ENCODE results near the gene RNF181.
"Not testable (repeated sequence)": the region's sequence is repeated elsewhere in the genome, so short reads cannot be mapped to it uniquely, and the experiment has no call there.

Gene RNF181

DNA sequence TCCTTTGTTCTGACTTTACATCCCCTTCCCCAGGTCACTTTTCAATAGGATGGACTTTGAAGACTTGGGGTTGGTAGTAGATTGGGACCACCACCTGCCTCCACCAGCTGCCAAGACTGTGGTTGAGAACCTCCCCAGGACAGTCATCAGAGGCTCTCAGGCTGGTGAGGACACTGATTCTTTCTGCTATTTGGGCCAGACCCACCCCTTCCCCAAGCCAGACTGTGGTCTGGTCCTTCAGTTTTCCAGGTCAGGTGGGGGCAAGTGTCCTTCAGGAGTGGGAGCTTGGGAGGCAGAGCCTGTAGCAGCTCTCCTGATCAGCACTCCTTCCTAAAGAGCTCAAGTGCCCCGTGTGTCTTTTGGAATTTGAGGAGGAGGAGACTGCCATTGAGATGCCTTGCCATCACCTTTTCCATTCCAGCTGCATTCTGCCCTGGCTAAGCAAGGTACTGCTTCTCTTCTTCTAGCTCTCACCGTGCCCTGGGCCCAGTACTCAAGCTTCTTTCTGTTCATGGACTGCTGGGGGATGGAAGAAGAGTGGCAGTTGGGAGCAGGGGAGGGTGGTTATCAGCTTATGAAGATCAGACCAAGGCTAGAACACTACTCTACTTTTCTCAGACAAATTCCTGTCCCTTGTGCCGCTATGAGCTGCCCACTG is 1.1 kb downstream of the RNF181 start:
- no peak for DNase-seq (ENCODE audit: low read depth)

DNA sequence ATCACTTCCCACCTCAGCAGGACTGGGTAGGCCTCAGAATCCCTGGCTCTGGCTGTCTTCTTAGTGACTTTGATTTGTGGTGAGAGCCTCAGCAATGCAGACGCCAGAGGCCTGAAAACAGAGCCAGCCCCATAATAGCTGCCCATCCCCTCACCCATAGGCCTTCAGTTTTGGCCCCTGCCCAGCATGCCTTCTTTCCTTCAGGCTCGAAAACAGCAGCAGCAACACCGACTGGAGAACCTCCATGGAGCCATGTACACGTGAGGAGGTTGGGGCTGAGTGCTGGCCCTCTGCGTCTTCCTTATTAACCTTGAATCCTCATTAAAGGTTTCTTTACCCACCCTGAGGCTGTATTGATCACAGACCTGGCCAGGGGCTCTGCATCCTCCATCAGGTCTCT is 1.7 kb downstream of the RNF181 start:
- DNase-seq (ENCODE audit: low read depth), result no peak

DNA sequence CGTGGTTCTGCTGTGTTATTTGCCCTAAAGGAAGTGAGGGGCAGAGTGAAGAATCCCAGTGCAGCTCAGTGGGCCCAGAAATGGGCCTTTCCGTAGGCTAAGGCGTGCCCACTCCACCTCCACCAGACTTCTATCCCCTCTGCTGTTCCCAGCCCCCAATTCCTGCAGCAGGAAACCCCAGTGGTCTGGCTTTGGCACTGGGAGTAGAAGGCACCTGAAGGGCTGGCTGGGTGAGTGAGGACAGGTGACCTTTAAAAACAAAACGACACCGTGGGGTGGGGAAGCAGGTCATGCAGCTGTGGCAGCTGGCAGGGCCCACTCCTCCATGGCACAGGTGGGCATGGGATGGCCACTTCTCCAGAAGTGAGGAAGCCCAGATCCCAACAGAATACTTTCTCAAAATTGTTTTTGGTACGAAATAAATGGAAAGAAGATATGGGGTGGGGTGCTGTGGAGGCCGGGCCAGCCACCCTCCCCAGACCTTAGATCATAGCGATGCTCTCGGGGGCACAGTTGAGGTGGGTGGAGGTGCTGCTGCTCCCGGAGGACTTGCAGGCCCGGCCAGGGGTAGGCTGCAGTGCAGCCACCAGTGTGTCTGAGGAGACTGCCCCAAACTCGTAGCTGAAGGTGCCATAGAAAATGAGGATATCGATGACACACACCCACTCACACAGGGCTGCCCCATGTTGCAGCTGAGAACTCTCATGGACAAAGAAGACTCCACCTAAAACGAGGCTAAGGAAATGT is 3.2 kb downstream of the RNF181 start:
- no peak for DNase-seq (ENCODE audit: low read depth)

DNA sequence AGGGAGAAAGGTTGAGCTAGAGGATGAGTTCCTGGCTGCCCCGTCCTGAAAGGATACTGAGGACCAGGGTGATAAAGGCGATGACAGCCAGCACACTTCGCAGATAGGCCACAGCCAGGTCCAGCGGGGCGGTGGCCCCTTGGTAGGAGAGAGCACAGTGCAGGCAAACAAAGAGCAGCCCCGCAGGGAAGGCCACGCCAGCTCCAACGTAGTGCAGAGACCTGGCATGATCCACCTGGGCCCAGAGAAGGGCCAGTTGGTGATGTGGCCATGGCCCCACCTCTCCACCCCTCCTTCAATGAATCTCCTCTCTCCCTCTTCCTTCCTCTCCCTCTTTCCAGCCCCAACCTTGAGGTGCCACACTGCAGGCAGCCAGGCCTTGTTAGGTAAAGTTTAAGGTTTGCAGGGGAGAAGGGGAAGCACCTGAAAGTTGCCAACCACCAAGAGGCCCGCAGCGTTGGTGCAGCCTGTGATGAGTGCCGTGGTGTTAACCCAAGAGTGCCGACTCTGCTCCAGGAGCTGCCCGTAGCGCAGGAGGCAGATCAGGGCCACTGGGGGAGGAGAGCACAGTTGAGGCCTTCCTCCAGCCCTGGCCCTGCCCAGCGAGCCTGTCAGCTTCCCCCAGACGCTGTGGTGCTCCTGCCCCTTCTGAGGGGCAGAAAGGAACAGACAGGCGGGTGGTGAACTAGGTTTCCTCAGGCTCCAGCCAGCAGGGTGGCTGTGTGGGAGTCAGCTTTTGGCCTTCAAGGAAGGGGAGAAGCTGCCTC is 4.1 kb downstream of the RNF181 start:
- no peak for DNase-seq (ENCODE audit: low read depth)

GRCh38 chr2:85600235-85600575 is 4.7 kb downstream of the RNF181 start:
- DNase-seq (ENCODE audit: low read depth), result no peak

GRCh38 chr2:85600951-85601770 is 5.6 kb downstream of the RNF181 start:
- DNase-seq (ENCODE audit: low read depth), result no peak

GRCh38 chr2:85601771-85602475 is 6.4 kb downstream of the RNF181 start:
- peak; percentile 26 for DNase-seq (ENCODE audit: low read depth)

- DNase-seq (ENCODE audit: low read depth), result peak; percentile 77
Measured at GRCh38 chr2:85602476-85603234, 7.1 kb downstream of the RNF181 start, which contains the start of gene TMEM150A. Gene TMEM150A, minus strand, starts transcription at chr2:85602698. Its CDS starts 750 bp downstream, at chr2:85601948.

DNA sequence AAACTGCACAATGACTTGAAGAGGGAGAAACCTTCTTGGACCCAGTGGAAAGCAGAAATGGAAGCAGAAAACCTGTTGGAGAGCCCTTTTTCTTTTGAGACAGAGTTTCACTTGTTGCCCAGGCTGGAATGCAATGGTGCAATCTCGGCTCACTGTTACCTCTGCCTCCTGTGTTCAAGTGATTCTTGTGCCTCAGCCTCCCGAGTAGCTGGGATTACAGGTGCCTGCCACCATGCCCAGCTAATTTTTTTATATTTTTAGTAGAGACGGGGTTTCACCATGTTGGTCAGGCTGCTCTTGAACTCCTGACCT is 8.5 kb downstream of the RNF181 start:
- not testable (repeated sequence) for DNase-seq (ENCODE audit: low read depth)

- no peak for DNase-seq (ENCODE audit: low read depth)
Measured at GRCh38 chr2:85604568-85605339, 9.2 kb downstream of the RNF181 start.

DNA sequence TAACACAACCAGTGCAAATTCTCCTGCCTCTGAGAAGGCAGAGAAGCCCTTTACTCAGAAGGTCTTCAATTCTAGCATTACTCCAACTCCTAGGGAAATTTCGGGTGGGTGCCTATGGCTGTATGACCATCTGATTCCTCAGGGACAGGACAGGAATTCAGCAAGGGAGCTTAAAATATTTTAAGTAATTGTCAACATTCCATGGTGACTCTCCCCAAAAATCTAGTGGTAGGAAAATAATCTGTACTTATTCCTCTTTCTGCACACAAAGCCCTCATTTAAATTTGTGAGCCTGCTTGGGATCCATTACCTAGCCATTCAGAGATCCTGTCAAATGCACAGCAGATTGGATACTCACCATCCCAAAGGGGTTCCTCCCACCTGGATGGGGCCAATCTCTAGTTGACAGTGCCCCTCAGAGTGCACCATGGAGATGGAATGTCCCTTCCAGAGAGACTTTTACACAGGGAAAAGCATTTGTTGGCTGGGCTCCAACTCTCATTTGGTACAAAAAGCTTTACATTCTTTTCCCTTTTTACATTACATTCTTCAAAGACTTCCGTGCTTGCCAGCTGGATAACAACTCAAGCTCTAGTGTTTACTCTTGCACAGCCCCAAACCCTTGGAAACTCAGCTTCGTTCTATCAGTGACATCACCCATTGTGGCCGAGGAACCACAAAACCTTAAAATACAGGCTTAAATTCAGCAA is 10.0 kb downstream of the RNF181 start:
- DNase-seq (ENCODE audit: low read depth), result peak; percentile 20

- no peak for DNase-seq (ENCODE audit: low read depth)
Measured at GRCh38 chr2:85606116-85606455, 10.5 kb downstream of the RNF181 start.

- DNase-seq (ENCODE audit: low read depth), result no peak
Measured at GRCh38 chr2:85607268-85608215, 12.0 kb downstream of the RNF181 start.

DNA sequence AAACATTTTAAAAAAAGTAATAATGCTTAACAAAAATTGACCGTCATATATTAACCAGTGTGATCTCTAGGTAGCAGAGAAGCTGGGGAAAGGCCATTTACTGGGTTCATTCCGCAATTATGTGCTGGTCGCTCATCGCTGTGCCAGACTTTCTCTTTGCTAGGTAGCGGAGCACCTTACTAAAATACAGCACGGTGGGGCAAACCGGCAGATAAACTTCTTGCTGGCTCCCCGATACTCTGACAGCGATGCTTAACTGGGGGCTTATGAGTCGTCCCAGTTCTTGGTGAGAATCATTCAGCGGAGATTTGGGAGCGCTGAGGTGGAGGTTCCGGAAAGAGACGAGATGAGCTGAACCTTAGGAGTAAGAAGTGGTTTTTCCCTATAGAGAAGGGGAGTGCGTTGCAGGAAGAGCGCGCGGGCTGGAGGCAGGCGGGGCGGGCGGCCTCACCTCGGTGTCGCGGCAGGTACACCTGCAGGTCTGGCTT is 15.7 kb downstream of the RNF181 start:
- DNase-seq (ENCODE audit: low read depth), result no peak

DNA sequence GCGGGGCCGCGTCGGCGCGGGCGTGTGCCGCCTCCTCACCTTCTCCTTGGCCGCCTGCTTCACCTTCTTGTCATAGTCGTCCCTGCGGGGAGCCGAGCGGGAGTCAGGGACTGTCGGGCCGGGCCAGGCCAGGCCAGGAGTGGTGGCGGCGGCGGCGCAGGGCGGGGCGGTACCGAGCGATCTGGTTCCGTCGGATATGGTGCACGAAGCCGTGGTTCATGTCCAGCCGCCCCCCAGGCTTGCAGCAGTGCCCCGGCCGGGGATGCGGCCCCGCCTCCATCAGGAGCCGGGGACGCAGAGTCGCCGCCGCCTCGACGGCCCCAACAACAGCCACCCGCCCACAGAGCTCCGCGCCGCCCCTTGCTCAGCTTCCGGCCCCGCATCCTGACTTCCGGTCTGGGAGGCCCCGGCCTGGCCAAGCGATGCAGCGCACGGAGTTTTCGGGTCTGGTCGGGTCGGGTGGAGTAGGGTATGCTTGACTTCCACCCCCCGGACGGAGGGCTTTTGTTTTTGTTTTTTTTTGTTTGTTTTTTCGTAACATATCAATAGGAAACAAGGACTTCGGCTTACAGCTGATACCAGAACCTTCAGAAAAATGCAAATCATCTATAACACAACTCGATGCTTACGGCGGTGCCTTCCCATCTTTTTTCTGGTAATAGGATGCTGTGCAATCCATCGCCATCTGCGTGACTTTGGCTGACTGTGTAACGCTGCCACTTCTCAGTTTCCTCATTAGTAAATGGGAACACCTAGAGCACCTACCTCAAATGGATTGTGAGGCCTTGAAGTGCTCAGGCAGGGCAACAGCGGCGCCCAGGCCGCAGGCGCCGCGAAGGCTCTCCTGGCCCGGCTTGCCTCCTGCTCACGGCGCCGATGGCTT is 16.4 kb downstream of the RNF181 start, which contains the start of gene C2orf68:
C2orf68 (minus strand) TSS at position 362 of the 883 bp plus-strand sequence; CDS start at position 280, 82 bp downstream.
- DNase-seq (ENCODE audit: low read depth), result peak; percentile 65

DNA sequence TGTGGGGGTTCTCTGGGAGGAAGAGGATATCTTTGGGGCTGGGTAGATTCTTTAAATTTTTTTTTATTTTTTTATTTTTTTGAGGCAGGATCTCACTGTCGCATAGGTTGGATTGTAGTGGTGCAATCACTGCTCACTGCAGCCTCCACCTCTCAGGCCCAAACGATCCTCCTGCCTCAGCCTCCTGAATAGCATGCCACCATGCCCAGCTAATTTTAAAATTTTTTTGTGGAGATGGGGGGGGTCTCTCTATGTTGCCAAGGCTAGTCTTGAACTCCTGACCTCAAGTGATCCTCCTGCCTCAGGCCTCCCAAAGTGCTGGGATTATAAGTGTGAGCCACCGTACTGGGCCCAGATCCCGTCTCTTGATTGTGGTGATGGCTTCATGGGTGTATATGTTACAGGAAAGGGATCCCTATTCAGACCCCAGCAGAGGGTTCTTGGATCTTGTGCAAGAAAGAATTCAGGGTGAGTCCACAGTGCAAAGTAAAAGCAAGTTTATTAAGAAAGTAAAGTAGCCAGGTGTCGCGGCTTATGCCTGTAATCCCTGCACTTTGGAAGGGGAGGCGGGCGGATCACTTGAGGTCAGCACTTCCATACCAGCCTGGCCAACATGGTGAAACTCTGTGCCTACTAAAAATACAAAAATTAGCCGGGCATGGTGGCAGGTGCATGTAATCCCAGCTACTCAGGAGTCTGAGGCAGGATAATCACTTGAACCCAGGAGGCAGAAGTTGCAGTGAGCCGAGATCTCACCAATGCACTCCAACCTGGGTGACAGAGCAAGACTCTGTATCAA is 18.4 kb downstream of the RNF181 start:
- DNase-seq (ENCODE audit: low read depth), result no peak

Data from GM04504 (cell line).